Bronchial epithelial cell (primary cell): ENCODE measurements around the gene ANKRD31. TPM values are rescaled to one million over a fixed set of nuclear protein-coding genes. Genes with fewer than 3 reads are reported as not detected.
"Not testable (repeated sequence)": the region's sequence is repeated elsewhere in the genome, so short reads cannot be mapped to it uniquely, and the experiment has no call there.

Experiments used
- DNase-seq: peaks from one replicate; pipeline ENCODE4 v3.0.0-alpha.2; 2010; ENCODE audit warnings: low read depth
- FAIRE-seq: peaks from 2 replicates; lab custom pipeline; 2011; peaks lifted over from hg19 to GRCh38; lab: Jason Lieb, UNC
- H3K27me3 ChIP-seq: 2 replicates; pipeline ENCODE4 v1.5.1; 2011; ENCODE audit warnings: low read length; ENCODE audit not compliant: control insufficient read depth, insufficient read depth
- H3K36me3 ChIP-seq: 2 replicates; pipeline ENCODE4 v1.5.1; 2011; ENCODE audit warnings: low read length; ENCODE audit not compliant: control insufficient read depth, insufficient read depth
- H3K4me3 ChIP-seq: 2 replicates; pipeline ENCODE4 v1.5.1; 2011; ENCODE audit warnings: mild to moderate bottlenecking, low read depth, low read length, control low read depth
- CTCF ChIP-seq: IDR thresholded peaks from 2 replicates; pipeline ENCODE4 v1.5.1; 2011; ENCODE audit warnings: mild to moderate bottlenecking, moderate library complexity, low read length, control low read depth, inconsistent platforms; ENCODE audit not compliant: insufficient read depth, severe bottlenecking
- total RNA-seq: library from RNA; depleted of rRNA; stranded (reverse); fragments of >200 nt; gene quantifications from 2 replicates; pipeline ENCODE4 v1.2.1, GENCODE V29; 2014

The ANKRD31 gene
- total RNA-seq, 1 donor from 2014 or later: 0.26 TPM

- no peaks in the 10 kb centered on the region for H3K27me3 ChIP-seq
- FAIRE-seq (peak; percentile 68), DNase-seq (no peak)
- peak; percentile 14 for TF ChIP-seq CTCF
- no peaks in the 10 kb centered on the region for H3K36me3 ChIP-seq
- H3K4me3 ChIP-seq: no peak overlapping the region
Measured at GRCh38 chr5:75167345-75167744, 69.3 kb downstream of the ANKRD31 start.

GRCh38 chr5:75161508-75161907 is 75.2 kb downstream of the ANKRD31 start:
- not testable (repeated sequence) for H3K36me3 ChIP-seq, H3K4me3 ChIP-seq, H3K27me3 ChIP-seq, FAIRE-seq, DNase-seq

GRCh38 chr5:75156585-75156984 is 80.1 kb downstream of the ANKRD31 start:
- FAIRE-seq (no peak), DNase-seq (peak; percentile 12)
- Histone ChIP-seq H3K27me3 (no peaks in the 10 kb centered on the region), H3K36me3 (no peaks in the 10 kb centered on the region), H3K4me3 (no peak overlapping the region)
- TF ChIP-seq CTCF: peak; percentile 15

GRCh38 chr5:75152860-75153259 is 83.8 kb downstream of the ANKRD31 start:
- Histone ChIP-seq H3K27me3 (no peaks in the 10 kb centered on the region), H3K4me3 (no peak overlapping the region), H3K36me3 (no peaks in the 10 kb centered on the region)
- FAIRE-seq: no peak
- TF ChIP-seq CTCF: no peak
- peak; percentile 92 for DNase-seq

GRCh38 chr5:75148051-75148450 is 88.6 kb downstream of the ANKRD31 start:
- no peak for FAIRE-seq
- no peak for TF ChIP-seq CTCF

GRCh38 chr5:75142566-75143136 is 94.0 kb downstream of the ANKRD31 start:
- DNase-seq: no peak
- no peaks in the 10 kb centered on the region for H3K36me3 ChIP-seq
- no peak for FAIRE-seq
- no peaks in the 10 kb centered on the region for H3K27me3 ChIP-seq
- no peak for TF ChIP-seq CTCF
- no peak overlapping the region for H3K4me3 ChIP-seq

More at GRCh38 chr5:75148051-75148450, 88.6 kb downstream of the ANKRD31 start:
- Histone ChIP-seq H3K27me3 (no peaks in the 10 kb centered on the region), H3K36me3 (no peaks in the 10 kb centered on the region), H3K4me3 (no peak overlapping the region)
- peak; percentile 30 for DNase-seq
